COLO829 (cell line): ENCODE measurements around the gene HPS4.
"Not testable (repeated sequence)": the region's sequence is repeated elsewhere in the genome, so short reads cannot be mapped to it uniquely, and the experiment has no call there.

ENCODE experiments used
- DNase-seq: peaks from one replicate; pipeline ENCODE4 v3.0.0; 2012; ENCODE audit warnings: low spot score

HPS4 gene

GRCh38 chr22:26483439-26484359, at the start of gene HPS4, which contains the start of gene SRRD:
Gene HPS4, minus strand, starts transcription at chr22:26483783. Its CDS starts 2,021 bp downstream, at chr22:26481762.
Gene SRRD, plus strand, starts transcription at chr22:26483877. Its CDS starts 14 bp downstream, at chr22:26483891.
- DNase-seq = peak; percentile 93

DNA sequence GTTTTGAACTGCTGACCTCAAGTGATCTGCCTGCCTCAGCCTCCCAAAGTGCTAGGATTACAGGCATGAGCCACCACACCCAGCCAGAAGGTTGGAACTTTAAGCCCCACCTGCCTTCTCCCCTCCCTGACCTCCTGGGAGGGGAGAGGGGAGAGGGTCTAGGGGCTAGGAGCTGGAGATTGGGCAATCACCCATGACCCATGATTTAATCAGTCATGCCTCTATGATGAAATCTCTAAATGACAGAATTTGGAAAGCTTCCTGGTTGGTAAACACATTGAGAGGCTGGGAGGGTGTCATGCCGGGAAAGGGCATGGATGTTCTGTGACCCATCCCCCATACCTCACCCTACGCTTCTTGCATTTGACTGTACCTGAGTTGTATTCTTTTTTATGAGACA, 45.8 kb upstream of the HPS4 start:
- no peak for DNase-seq

DNA sequence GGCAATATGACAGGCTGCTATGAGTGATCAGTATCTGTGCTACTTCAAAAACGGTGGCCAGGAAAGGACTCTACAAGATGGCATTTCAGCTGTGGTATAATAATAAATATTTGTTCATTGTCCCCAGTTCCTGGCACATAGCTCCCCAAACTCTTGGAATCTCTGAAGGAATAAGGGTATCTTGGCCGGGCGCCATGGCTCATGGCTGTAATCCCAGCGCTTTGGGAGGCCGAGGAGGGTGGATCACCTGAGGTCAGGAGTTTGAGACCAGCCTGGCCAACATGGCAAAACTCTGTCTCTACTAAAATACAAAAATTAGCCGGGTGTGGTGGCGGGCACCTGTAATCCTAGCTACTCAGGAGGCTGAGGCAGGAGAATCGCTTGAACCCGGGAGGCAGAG, 44.9 kb upstream of the HPS4 start:
- DNase-seq = not testable (repeated sequence)

GRCh38 chr22:26527574-26528465, 44.2 kb upstream of the HPS4 start:
- DNase-seq = no peak

GRCh38 chr22:26527167-26527566, 43.6 kb upstream of the HPS4 start:
- no peak for DNase-seq

DNA sequence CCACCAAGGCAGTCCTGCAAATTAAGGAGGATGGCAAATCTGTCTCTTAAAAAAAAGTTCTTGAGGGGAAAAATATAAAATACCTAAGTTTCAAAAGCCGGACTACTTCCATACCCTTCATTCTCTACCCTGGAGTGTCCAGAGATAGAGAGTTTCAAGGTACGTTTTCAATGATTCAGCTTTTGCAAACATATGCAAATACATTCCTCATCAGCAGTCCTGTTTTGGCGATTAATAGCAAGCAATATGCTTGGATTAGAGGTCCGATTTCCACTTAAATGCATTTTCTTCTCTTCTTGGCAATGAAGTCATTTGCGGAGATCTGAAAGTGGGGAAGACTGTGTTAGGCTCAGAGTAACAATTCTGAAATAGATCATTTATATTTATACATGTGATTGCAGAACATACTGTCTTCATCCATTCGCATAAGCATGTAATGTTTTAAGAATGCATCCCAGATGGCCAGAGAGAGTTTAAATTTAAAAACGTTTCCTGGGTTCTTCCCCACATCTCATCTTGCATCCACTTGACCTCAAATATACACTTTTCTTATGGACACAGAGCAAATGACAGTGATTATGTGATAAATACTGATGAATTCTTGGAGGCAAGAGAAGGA, 42.5 kb upstream of the HPS4 start:
- DNase-seq = no peak

- DNase-seq = no peak
Observed at GRCh38 chr22:26524870-26525269, 41.3 kb upstream of the HPS4 start.

DNA sequence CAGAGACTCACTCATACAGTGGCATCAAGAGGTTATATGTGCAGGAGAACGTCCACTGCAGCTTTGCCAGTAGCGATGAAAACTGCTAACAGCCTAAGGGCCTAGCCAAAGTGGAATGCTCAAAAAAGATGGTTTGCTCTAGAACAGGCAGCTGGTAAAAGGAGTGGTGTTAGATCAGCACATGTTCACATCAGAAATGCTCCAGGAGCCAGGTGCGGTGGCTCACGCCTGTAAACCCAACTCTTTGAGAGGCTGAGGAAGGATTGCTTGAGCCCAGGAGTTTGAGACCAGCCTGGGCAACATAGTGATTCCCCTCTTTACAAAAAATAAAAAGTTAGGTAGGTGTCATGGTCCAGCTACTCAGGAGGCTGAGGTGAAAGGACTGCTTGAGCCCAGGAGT, 39.0 kb upstream of the HPS4 start:
- no peak for DNase-seq

DNA sequence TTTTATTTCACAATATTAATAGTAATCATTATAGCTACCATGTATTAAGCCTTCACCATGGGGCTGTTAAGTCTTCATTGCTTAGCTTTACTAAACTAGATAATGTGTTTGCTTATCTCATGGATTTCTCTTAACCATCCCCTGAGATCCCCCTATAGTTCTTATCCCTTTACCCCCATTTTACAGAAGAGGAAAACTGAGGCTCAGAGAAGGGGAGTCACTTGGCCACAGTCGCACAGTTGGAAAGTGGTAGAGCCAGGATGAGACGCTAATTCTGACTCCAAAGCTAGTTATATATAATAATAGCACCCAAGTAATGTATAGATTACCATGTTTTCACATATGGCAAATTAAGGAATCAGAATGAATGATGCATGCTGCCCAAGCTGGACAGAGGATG, 38.4 kb upstream of the HPS4 start:
- DNase-seq = no peak

DNA sequence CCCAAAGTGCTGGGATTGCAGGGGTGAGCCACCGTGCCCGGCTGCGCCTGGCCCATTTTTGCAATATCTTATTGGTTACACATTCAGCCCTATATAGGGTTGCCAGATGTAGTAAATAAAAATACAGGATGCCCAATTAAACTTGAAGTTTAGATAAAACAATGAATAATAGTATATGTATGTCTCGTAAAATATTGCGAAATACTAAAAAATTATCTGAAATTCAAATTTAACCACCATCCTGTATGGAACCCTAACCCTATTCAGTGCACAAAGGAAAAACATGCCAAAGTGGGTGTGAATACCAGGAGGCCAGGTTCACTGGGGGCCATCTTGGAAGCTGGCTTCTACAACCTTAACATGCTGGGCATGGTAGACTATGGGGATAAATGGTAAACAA, 33.8 kb upstream of the HPS4 start:
- DNase-seq = no peak

DNA sequence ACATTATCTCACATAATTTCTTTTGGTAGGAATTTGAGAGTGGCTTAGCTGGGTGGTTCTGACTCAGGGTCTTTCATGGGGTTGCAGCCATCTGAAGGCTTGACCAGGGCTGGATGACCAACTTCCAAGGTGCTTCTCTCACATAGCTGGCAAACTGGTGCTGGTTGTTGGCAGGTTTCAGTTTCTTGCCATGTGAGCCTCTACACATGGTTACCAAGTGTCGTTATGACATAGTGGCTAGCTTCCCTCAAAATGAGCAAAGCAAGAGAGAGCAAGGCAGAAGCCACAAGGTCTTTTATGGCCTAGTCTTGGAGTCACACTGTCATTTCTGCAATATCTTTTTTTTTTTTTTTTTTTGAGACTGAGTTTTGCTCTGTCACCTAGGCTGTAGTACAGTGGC, 32.9 kb upstream of the HPS4 start:
- DNase-seq = no peak

- DNase-seq = no peak
Observed at GRCh38 chr22:26515931-26516330, 32.3 kb upstream of the HPS4 start.

DNA sequence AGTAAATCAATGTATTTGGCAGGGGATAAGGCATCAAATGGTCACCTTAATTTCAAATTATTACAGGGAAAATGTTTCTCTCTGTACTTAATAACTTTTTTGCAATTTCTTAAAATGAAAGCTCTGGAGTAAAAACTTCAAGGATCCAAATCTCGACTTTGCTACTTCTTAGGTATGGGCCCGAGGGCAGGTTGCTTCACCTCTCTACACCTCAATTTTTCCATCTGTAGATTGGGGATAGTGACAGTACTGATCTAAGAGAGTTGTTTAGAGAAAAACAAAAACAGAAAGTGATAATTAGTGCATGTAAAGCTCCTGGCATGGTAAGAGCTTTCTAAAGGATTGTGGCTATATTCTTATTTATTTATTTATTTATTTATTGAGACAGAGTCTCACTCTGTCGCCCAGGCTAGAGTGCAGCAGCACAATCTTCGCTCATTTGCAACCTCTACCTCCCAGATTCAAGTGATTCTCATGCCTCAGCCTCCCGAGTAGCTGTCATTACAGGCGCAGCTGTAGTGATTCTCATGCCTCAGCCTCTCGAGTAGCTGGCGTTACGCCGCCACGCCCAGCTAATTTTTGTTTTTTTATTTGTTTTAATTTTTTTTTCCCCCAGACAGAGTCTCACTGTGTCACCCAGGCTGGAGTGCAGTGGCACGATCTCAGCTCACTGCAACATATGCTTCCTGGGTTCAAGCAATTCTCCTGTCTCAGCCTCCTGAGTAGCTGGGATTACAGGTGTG, 31.0 kb upstream of the HPS4 start:
- DNase-seq = no peak

DNA sequence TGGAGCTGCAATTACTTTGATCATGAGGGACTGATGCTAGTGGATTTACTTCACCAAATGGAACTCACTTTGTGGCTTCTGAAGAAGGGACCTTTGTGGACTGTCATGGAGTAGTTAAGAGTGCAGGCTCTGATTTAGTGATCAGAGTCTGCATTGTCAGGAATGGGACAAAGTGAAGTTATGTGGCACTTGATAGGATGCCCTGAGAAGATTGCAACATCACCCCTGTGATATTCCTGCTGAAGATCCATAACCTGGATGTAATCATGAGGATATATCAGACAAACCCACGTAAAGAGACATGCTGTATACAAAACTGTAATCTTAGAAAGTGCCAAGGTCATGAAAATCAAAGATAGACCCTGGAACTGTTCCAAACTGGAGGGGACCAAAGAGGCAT, 30.3 kb upstream of the HPS4 start:
- DNase-seq = no peak

DNA sequence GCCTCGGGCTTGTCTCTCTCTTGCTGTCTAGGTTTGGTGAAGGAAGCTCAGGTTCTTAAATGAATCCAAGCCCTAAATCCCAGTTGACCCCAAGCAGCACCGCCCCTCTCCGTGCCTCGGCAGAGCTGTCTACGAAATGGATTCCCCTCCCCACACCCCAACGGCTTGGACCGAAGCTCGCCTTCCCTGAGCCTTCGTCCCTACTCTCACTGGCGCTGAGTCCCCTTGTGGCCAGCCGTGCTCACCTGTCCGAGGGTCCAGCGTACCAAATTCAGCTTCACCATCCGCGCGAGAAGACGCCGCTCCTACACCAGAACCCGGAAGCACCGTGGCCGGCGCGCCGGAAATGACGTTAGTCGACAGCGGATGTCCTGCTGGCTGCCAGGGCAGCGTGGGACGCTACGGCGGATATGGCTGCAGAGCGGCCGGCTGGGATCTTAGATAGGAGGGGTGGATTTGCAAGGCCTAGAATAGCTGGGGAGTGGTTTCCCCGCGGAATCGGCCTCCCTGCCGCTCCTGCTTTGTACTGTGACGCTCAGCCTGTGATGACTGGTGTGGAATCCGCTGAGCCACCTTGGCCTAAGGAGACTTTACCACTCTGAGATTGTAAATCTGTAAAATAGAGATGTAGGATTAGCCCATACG, 28.7 kb upstream of the HPS4 start, which contains the start of gene TFIP11:
Gene TFIP11, minus strand, starts transcription at position 325 of the 645 bp plus-strand sequence. CDS start 2,201 bp downstream, outside the sequence.
- DNase-seq = peak; percentile 97

DNA sequence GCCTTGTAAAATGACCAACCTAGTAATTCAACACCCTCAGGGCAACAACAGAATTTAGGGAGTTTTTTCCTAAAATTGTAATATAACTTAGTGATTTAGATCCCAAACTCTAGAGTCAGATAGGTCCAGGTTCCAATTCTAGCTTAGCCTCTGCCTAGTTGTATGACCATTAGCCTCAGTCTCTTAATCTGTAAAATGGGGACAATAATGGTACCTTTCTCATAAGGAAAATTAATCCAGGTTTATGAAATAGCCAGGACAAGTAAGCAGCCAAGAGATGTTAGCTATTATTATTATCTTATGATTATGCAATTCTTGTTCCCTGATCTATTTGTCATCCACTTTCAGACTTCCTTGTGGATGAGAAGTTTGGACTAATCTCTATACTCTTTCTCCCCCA, 24.6 kb upstream of the HPS4 start:
- no peak for DNase-seq

DNA sequence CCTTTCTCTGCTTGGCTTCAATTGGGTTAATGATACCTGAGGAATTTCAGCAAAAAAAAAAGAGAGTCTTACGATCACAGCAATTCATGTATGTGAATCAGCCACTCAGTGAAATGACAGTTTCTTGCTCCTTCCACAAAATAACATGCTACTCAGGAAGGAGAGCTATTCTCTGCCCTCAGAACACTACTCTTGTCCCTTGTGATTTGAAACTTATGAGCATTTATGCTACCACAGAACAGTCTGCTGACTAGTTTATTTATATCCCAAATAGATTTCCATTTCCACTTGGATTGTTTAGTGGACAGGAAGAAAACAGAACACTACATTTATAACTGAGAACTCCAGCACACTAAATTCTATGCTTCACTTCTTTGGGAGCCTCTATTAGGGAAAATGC, 20.2 kb upstream of the HPS4 start:
- no peak for DNase-seq

GRCh38 chr22:26502688-26503561, 19.3 kb upstream of the HPS4 start:
- no peak for DNase-seq

DNA sequence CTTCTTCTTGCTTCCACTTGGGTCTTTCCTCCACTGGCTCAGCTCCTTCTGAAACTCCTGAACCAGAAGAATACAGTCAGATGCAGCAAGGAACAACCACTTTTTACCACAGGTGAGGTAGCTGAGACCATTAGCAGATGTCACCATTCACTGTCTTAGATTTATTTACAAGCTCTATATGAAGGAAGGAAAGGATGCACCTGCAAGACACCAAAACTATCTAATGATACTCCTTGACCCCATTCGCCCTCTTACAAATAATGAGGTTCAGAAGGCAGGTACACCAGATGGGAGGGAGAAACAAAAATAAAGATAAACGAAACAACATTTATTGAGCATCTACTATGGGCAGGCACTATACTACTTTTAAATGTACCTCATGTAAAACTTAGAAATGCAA, 18.4 kb upstream of the HPS4 start:
- no peak for DNase-seq

GRCh38 chr22:26499188-26499703, 15.7 kb upstream of the HPS4 start:
- DNase-seq = no peak
